Jurkat, Clone E6-1 (cell line): ENCODE data around the gene PDE4B.

ENCODE experiments used
- DNase-seq: peaks from one replicate; pipeline ENCODE4 v3.0.0-alpha.2; 2011; ENCODE audit warnings: low read depth, low spot score
- H3K4me3 ChIP-seq: 2 replicates; pipeline ENCODE4 v1.5.1; 2011; ENCODE audit warnings: mild to moderate bottlenecking, low read length, control low read depth, moderate library complexity

PDE4B gene

DNA sequence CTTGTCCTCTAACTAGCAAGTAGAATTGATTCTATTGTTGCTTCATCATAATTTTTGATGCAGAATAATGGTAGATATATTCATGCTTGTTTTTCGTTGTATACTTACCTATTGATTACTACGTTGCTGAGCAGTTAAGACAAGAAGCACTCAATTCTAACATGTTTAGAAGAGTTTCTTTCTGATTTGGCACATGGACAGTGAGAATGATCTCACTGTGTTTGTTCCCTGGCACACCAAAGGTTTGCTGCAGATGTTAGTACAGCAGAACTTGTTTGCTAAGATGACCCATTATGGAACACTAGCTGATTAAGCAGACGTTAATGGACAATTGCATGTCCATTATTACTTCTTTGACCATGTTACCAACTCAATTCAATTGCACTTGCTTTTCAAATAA is 556.5 kb downstream of the PDE4B start:
- no peak for DNase-seq
- H3K4me3 ChIP-seq = no peak overlapping the region

DNA sequence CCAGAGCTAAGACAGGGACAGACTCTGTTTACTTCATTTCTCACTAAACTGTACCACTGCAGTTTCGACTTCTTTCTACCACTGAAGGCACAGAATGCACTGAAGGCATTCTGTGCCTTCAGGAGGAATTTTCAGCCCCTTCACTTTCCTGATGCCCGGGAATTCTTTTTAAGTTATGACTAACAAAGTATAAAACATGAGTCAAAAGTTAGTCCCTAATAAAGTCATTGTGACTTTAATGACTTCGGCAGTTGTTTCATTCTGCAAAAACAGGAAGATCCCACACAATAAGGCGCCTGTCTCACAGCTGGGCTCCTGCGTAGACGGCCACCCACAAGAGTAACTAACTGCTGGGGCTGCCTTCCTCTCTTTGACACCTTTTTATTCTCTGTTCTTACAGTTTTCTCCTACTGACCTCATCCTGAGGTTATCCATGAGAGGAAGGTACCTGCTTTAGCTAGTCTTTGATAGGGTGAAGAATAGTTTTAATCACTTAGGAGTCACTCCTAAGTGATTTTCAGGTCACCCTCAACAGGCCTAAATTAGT is 557.4 kb downstream of the PDE4B start:
- DNase-seq = no peak

DNA sequence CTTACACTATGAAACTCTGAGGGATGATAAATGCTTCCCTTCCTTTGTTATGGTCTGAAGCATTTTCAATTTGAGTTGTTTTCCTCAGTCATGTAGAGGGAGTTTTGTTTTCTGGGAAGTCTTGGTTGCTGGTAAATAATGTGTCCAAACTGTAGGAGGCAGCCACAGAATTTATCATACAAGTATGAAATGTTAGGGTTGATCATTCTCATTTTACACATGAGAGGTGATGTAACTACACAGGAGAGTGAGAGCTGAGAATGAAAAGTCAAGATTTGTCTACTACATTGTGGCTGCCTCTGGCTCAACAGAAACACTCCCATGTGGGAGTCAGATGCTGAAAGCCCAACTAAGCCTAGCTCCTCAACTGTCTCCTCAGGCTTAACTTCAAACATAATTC is 558.8 kb downstream of the PDE4B start:
- no peak for DNase-seq
- H3K4me3 ChIP-seq = no peak overlapping the region

More for the DNA sequence above, 557.4 kb downstream of the PDE4B start:
- H3K4me3 ChIP-seq = no peak overlapping the region

DNA sequence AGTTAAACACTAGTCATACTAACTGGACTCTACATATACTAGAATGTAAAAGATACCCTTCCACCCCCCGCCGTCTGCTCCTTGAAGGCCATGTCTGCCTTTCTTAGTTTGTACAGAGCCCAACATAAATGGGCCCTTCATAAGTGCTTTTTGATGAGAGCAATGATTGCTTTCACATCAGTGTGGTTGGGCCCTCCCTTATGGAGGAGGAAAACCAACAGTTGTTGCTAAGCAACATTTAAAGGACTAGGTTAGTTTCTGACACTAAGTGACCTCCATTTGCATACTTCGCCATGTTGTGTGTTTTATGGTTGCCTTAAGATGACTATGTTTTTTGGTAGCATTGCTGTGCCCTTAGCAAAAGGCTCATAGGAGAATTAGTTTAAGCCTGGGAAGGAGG is 559.2 kb downstream of the PDE4B start:
- H3K4me3 ChIP-seq = no peak overlapping the region
- DNase-seq = peak; percentile 12

DNA sequence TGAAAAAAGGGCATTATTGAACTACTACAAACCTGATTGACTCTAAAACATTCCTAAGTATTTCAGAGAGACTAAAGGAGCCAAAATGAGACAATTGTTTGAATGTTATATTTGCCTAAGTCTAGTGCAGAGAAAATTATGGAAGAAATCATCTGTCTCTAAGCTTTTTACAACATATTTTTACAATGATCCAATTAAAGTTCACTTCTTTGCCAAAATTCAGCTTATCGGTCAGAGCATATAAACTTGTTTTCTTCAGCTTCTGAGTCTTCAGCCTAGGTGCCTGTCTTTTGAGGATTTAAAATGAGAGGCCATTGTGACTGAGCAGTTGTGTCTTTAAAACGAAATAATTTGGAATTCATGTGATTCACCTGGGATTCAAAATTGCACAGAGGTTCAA is 560.1 kb downstream of the PDE4B start:
- no peak overlapping the region for H3K4me3 ChIP-seq
- DNase-seq = no peak

DNA sequence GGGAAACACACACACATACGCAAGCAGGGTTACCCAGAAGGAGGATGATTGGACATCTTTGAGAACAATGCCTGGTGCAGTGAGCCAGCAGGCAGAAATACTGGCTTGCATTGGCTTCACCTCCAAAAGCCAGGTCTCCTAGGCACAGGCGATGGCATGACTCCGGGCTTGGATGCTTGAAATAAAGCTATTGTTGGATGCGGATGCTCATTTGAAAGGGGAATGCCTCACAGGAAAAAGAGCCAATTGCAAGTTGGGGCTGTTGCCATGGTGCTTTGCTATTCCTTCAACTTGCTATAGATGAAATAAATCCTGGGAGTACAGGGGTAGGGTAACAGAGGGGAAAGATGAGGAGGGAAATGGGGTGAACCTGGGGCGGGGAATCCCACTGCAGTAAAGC is 560.6 kb downstream of the PDE4B start:
- DNase-seq = no peak
- H3K4me3 ChIP-seq = no peak overlapping the region

DNA sequence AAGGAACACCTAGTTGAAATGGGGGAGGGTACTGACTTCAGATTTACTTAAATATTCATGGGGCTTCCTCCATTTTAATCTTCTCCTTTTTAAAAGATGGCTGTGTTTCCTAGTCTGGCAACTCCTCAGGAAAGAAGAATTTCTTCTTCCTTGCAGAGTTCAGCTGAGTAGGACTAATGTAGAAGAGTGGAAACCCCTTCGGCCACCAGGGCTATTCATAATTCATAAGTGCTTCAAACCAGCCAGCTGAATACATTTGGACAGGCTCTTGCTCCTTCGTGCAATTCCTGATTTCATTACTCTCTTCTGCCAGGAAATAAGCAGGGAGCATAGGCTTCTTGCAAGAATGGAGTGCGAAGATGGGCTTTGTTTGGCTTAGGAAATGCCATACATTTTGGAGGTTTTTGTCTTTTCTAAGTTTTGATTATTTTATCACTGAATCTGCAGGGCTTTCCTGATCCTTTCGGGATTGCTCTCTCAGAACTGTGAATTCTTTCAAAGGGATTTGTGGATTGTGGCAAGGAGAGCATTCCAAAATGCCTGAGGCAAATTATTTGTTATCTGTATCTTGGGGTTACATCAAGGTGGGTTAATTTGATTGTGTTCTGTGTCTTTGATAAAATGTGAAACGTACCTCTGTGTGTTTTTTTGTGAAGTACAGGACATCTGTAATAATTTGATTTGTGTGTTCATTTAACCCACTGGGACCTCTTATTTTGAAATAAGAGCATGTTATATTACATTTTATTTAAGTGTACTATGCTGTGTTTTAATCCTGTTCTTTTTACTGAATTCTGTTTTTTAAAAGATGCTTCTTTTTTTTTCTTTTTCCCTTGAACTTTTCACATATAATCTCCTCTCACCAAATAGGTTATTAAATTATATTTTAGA is 561.9 kb downstream of the PDE4B start:
- no peak overlapping the region for H3K4me3 ChIP-seq
- DNase-seq = no peak

DNA sequence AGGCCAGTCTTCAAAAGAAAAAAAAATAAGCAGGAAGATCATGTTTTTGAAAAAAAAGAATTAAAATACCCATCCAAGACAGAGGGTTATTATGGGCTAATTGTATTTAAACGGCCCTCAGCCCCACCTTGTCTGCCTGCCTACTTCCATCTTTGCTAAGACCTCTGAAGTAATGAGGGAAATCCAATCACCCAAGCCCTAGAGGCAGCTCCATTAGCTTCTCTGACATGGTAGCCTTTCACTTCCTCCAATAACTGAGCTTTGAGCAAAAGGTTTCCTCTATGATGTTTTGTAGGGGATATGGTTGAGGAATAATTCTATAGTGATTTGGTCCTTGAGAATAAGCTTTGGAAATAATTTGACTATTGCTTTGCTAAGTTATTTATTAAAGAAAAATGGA is 563.1 kb downstream of the PDE4B start:
- H3K4me3 ChIP-seq = no peak overlapping the region
- DNase-seq = no peak

DNA sequence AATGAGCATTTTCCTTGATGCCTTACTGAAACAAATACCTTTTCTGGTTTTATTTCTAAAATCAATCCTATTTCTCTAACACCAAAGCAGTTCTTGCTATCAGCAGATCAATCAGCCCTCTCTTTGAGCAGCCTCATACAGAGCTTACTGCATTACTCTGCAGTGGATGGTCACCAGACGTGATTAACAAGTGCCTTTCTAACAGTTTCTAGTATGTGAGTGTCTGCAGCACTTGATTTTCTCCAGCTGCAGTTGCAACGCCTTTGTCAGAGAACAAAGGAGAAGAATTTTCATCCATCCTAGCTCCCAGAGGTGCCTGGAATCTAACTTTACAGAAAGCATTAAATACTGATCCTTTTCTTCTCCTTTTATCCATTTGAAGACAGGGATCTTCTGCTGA is 563.9 kb downstream of the PDE4B start:
- H3K4me3 ChIP-seq = no peak overlapping the region
- DNase-seq = no peak

DNA sequence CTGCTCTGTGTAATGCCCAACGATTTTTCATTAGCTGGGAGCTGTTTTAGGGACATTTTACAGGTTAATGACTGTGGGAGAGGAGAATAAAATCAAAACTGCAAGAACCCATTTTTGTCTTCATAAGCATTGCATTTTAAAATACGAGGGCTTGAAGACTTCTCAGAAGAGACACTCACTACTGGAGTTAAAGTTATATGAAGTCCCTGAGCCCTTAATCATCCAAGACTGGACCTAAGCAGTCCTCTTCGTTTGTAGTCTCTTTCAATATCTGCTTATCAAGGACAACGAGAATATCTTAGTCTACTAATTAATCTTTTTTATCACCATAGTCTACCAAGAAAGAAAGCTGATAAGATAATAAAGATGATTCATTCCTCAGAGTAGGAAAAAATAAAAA is 564.3 kb downstream of the PDE4B start:
- no peak overlapping the region for H3K4me3 ChIP-seq
- no peak for DNase-seq

DNA sequence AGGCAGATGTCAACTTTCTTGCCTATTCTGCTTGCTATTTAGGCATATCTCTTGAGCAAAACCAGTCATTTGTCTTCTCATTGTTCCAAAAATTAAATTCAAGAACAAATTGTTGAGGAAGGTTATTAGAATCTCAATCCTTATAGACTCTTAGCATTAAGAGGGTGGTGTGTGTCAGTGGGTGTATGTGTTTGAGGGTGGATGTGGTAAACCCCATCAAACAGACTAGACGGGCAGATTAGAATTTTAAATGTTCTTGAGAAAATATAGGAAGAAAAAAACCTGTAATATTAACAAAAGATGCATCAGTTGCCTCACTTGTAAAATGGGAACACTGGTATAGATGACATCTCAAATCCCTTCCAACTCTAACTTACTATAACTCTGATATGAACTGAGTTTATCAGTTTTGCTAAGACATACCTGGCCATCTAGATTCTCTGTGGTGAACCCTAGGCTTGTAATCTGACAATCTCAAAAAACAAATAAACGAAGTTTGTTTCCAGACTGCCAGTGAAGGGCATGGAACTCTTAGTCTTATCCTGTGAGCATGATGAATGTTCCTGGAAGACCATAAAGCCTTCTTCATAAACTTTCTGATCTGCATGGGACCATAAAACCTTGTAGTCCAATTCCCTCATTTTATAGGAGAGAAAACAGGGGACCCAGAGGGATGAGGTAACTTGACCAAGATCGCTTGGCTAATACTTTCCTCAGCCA is 564.9 kb downstream of the PDE4B start:
- peak; percentile 21 for DNase-seq
- no peak overlapping the region for H3K4me3 ChIP-seq

DNA sequence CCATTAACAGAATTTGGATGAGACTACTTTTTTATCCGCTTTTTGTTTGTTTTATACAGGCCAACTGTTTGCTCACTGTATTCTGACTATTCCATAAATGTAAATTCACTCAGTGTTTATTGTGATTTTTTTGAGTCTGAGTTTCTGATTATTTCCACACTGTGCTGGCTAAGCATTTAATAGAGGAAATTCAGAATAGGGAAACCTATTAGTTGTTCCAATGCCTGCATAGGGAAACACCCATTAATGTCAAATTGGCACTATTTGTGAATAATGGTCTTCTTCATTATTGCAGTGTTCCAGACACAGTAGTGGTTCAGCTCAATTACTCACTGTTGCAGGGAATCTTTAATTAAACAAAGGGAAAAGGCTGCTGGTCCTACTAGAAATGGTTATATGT is 566.6 kb downstream of the PDE4B start:
- no peak overlapping the region for H3K4me3 ChIP-seq
- DNase-seq = no peak

DNA sequence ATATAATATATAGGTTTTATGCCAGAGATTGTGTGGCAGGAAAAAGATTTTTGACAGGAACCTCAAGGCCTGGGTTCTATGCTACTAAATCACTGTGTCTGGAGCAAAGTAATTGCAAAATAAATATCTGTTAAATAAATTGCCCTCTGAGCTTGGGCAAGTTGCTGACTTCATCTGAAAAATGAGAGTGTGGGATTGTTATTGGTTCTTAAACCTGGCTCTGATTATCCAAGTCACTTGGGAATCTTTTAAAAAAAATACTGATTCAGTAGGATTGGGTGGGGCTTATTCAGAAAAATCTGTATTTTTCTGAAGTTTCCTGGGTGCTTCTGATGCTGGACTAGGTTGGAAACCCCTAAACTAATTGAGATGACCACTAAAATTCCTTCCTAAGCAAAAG is 567.1 kb downstream of the PDE4B start:
- DNase-seq = no peak
- no peak overlapping the region for H3K4me3 ChIP-seq

DNA sequence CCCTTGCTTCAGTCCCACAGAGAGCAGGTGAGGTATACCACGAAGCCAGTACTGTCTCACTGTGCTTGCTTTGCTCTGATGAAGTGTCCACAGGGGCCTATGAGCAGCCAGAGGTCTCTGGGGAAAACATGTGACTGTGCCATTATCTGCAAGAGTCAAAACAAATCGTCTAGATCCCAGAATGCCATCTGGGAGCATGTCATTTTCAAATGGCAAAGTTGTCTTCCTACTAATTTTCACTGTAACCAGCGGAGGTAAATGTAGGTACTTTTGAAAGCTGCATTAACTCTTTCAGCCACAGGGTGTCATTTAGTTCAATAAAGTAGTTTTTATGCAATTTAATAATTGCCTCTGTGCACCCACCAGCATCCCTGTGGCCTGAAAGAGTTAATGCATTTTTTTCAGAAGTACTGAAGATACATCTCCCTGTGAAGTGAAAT is 567.6 kb downstream of the PDE4B start:
- H3K4me3 ChIP-seq = no peak overlapping the region
- peak; percentile 8 for DNase-seq

DNA sequence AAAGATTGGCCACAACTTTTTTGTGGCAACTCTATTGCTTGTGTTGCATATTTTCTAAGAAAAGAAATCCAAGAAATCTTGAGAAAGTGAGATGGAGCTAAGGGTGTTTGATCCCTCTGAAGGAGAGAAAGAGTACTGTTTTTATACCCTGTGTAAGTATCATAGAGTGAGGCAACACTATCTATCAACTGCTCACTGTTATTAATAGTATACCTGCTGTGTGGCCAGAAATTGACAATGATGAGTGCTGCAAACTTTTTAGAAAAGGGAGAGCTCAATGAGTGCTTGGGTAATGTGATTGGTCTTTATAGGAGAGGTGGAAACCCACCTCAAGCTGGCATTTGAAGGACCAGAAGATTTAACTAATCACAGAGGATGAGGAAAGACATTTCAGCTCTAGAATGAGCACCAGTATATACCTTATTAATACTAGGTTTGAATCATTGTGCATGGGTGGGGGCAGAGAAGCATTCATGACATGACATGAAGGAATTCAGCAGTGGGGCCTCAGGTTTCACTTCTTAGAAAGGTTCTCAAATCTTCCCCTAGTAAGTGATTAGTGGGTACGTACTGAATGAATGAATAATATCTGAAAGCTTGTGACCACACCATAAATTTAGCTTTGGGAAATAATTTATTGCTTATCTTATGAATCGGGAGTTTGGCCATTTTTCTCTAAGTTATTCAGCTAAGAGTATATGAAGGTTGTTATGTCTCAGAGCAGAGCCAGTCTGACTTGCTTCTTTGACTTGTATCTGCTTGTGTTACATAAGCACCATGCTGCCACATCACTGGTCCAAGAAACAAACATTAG is 572.1 kb downstream of the PDE4B start:
- DNase-seq = no peak
- no peak overlapping the region for H3K4me3 ChIP-seq

DNA sequence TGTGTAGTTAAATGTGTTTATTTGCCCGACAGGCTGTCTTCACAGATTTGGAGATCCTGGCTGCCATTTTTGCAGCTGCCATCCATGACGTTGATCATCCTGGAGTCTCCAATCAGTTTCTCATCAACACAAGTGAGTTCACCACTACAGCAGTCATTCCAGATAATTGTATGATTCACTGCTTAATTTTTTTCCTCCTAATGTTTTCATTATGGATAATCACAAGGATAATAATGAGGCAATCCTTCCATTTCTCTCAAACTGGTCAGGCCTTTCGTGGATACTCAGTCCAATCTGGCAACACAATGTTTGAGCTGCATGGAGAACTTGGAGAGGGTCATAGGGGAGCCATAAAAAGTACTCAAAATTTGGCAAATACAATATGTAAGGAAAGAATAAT is 572.9 kb downstream of the PDE4B start:
- no peak overlapping the region for H3K4me3 ChIP-seq
- no peak for DNase-seq

DNA sequence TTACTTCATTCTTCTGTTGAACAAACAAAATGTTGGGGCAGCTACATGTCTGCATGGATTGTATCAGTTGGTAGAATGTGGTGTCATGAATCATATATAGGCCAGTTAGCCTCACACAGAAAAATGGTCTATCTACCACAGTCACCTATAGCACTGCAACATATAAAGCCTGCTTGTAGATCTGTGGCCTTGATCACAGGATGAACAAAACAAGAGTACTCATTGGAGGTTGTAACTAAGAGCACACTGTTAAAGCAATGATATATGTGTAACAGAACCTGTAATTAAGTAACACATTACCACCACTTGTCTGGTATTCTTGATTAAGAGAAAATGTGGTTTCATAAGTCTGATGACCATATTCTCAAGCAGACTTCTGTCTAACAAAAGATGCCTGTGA is 573.9 kb downstream of the PDE4B start:
- DNase-seq = no peak
- H3K4me3 ChIP-seq = no peak overlapping the region

DNA sequence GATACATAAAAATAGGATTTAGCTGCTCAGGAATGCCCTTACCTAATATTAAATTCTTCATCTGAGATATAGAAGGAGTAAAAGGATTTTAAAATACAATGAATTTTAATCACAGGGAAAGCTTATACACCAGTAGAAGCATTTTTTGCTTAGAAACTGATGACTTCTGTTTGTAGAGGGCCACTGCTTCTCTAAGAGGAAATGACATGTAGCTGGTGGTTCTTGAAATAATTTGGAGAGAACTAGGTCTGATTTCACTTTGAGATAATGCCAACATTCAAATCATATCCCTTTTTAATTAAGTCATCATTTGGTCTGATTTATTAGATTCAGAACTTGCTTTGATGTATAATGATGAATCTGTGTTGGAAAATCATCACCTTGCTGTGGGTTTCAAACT is 574.7 kb downstream of the PDE4B start:
- H3K4me3 ChIP-seq = no peak overlapping the region
- DNase-seq = no peak

DNA sequence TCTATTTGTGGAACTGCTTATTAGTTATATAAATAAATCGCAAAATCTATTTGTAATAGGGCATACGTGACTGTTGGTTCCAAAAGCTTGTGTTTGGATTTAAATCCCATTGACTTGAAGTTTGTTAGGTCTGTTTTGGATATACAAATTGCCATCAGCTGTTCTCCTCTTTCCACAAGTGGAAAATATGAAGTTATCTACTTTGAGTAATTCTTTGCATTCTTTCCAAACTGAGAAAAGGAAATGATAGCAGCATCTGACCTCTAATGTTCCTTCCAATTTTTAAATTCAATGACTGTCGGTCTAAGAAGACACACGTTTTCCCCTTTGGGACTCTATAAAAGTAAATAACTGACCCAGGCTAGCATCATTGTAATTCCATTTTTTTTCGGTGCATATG is 575.6 kb downstream of the PDE4B start:
- H3K4me3 ChIP-seq = no peak overlapping the region
- no peak for DNase-seq
